Naive thymus-derived CD4-positive, alpha-beta T cell (primary cell): ENCODE data around the gene PLN. TPM values are rescaled to one million over a fixed set of nuclear protein-coding genes. Genes with fewer than 3 reads are reported as not detected.

Experiments used
- ATAC-seq: fragments of 150-1000 bp; cut with Tn5 transposase; 2 replicates; pipeline ENCODE4 v1.10.0; 2021; ENCODE audit warnings: mild to moderate bottlenecking, moderate library complexity
- CTCF ChIA-PET: fragments of 350-600 bp; sonication (Branson Sonifier 250); formaldehyde crosslinking; loops from one replicate; lab custom pipeline; 2021; ENCODE audit warnings: antibody characterized with exemption; lab: Charles Lee
- POLR2A ChIA-PET: fragments of 350-600 bp; sonication (Branson Sonifier 250); formaldehyde crosslinking; loops from one replicate; lab custom pipeline; 2021; ENCODE audit warnings: antibody characterized with exemption, inconsistent platforms; lab: Charles Lee
- DNase-seq, 9 donors: peaks; one replicate each; pipeline versions ENCODE4 v3.0.0 to v3.0.0-alpha.2; 2020 to 2022; ENCODE audit warnings: mixed read lengths in 1 of 9
- H3K27ac ChIP-seq: one replicate; pipeline ENCODE4 v1.7.0; 2013; ENCODE audit warnings: mild to moderate bottlenecking, low read depth, low read length, moderate library complexity
- H3K27me3 ChIP-seq, 2 donors: one replicate each; pipeline ENCODE4 v1.7.0; 2013; ENCODE audit warnings: low read length in 2 of 2, mild to moderate bottlenecking in 2 of 2, moderate library complexity in 2 of 2; ENCODE audit not compliant: control insufficient read depth in 2 of 2, insufficient read depth in 2 of 2
- H3K36me3 ChIP-seq, 3 experiments: 1 replicate in 2 of 3; 2 replicates in 1 of 3; pipeline ENCODE4 v1.7.0; 2013; ENCODE audit warnings: low read length in 3 of 3, mild to moderate bottlenecking in 3 of 3, moderate library complexity in 1 of 3; ENCODE audit not compliant: insufficient read depth in 3 of 3, control insufficient read depth in 2 of 3
- H3K4me1 ChIP-seq, 2 donors: one replicate each; pipeline ENCODE4 v1.7.0; 2013; ENCODE audit warnings: low read length in 2 of 2, mild to moderate bottlenecking in 2 of 2, moderate library complexity in 1 of 2; ENCODE audit not compliant: control insufficient read depth in 2 of 2, insufficient read depth in 2 of 2
- H3K4me3 ChIP-seq: 2 replicates; pipeline ENCODE4 v1.7.0; 2013; ENCODE audit warnings: mild to moderate bottlenecking, low read length
- H3K9me3 ChIP-seq, 3 experiments: 1 replicate in 2 of 3; 2 replicates in 1 of 3; pipeline ENCODE4 v1.7.0; 2013; ENCODE audit warnings: low read length in 3 of 3; ENCODE audit not compliant: control insufficient read depth in 2 of 3
- H3K27ac Mint-ChIP-seq, 9 donors: one replicate each; pipeline ENCODE4 v1.8.0; 2020 to 2022; ENCODE audit warnings: mixed read lengths in 9 of 9, mild to moderate bottlenecking in 8 of 9, moderate library complexity in 5 of 9, inconsistent platforms in 2 of 9
- H3K27me3 Mint-ChIP-seq, 5 donors: one replicate each; pipeline ENCODE4 v1.8.0; 2021 to 2022; ENCODE audit warnings: mixed read lengths in 5 of 5, mild to moderate bottlenecking in 1 of 5
- H3K36me3 Mint-ChIP-seq, 5 donors: one replicate each; pipeline ENCODE4 v1.8.0; 2020 to 2022; ENCODE audit warnings: mixed read lengths in 5 of 5, mild to moderate bottlenecking in 3 of 5, inconsistent platforms in 1 of 5
- H3K4me1 Mint-ChIP-seq, 7 donors: one replicate each; pipeline ENCODE4 v1.8.0; 2020 to 2022; ENCODE audit warnings: mixed read lengths in 7 of 7, mild to moderate bottlenecking in 3 of 7, inconsistent platforms in 1 of 7
- H3K4me3 Mint-ChIP-seq, 10 donors: one replicate each; pipeline ENCODE4 v1.8.0; 2020 to 2022; ENCODE audit warnings: mild to moderate bottlenecking in 10 of 10, mixed read lengths in 10 of 10, moderate library complexity in 6 of 10, inconsistent platforms in 2 of 10
- H3K9me3 Mint-ChIP-seq, 11 donors: one replicate each; pipeline ENCODE4 v1.8.0; 2020 to 2022; ENCODE audit warnings: mixed read lengths in 11 of 11, mild to moderate bottlenecking in 4 of 11, inconsistent platforms in 1 of 11, moderate library complexity in 1 of 11
- intact Hi-C, 2 donors: fragments of 100-400 bp; cut with micrococcal nuclease; formaldehyde crosslinking; loops; one replicate each; pipeline ENCODE4 v1.15.1; 2023
- polyA plus RNA-seq, 2 donors: library from polyadenylated mRNA; unstranded; fragments of 300-500 nt; fragmentation: Illumina TruSeq; gene quantifications; one replicate each; pipeline ENCODE4 v1.2.3, GENCODE V29; 2021
- total RNA-seq, 6 experiments: library from RNA in 5 of 6; stranded (reverse) in 5 of 6; gene quantifications; 1 replicate in 5 of 6; 2 replicates in 1 of 6; pipeline ENCODE4 v1.2.3 and lab custom pipeline; 2021 to 2026

Gene PLN
- total and polyA plus RNA-seq, 7 experiments from 2014 or later = 0.09 to 0.34 (median 0.20) TPM; not detected in 2

DNA sequence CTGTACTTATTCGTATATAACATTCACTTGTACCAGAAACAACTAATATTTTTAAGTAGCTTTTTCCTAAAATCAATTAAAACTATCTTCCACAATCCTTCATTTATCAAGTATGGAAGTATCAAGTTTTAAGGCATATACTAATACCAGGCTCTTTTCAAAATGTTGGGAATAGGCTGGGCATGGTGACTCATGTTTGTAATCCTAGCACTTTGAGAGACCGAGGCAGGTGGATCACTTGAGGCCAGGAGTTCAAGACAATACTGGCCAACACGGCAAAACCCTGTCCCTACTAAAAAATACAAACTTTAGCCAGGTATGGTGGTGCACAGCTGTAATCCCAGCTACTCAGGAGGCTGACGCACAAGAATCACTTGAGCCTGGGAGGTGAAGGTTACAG is 25.7 kb upstream of the PLN start:
- peaks cover 0 to 13% (median 3%) of the 10 kb centered on the region in 11 donors for H3K9me3 Mint-ChIP-seq
- no peak overlapping the region for H3K27ac Mint-ChIP-seq
- DNase-seq = no peak
- H3K4me1 ChIP-seq = no peaks in the 10 kb centered on the region
- H3K36me3 ChIP-seq = peaks cover 0 to 20% (median 11%) of the 10 kb centered on the region in 3 experiments
- intact Hi-C loops = loop anchor here in 1 of 2 donors (2.0 kb wide), 1 partner anchor 16 kb away; no protein-coding TSS in a partner anchor
- H3K27ac ChIP-seq = no peak overlapping the region
- POLR2A ChIA-PET = no interaction called here
- no peak for ATAC-seq
- no peaks in the 10 kb centered on the region for H3K27me3 ChIP-seq
- H3K4me3 ChIP-seq = no peak overlapping the region
- H3K27me3 Mint-ChIP-seq = no peaks in the 10 kb centered on the region
- CTCF ChIA-PET = no interaction called here
- H3K9me3 ChIP-seq = no peaks in the 10 kb centered on the region
- no peak overlapping the region for H3K4me3 Mint-ChIP-seq
- H3K4me1 Mint-ChIP-seq = peaks cover 17 to 55% (median 50%) of the 10 kb centered on the region in 7 donors
- peaks cover 4 to 75% (median 62%) of the 10 kb centered on the region in 5 donors for H3K36me3 Mint-ChIP-seq

DNA sequence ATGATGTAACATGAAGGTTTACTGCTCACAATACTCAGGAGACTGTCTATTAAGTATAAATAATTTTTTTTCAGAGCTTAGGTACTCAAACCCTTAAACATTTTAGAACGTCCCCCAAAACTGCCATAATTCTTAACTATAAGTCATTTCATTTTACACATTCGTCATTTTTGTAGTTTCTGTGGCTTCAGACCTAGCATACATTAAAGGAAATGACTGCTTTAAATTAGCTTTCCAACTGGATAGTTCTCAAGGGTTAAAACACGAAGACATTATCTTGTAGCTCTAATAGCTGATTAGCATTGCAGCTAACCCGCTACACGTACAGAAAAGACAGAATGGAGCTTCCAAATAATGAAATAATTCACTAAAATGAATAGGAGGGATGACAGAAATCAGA is 24.9 kb upstream of the PLN start:
- CTCF ChIA-PET = interaction anchor here (1.2 kb wide), 1 partner anchor 23 kb away, joined by 3 read pairs; no protein-coding TSS in a partner anchor
- no peak overlapping the region for H3K4me3 ChIP-seq
- no peak overlapping the region for H3K4me3 Mint-ChIP-seq

DNA sequence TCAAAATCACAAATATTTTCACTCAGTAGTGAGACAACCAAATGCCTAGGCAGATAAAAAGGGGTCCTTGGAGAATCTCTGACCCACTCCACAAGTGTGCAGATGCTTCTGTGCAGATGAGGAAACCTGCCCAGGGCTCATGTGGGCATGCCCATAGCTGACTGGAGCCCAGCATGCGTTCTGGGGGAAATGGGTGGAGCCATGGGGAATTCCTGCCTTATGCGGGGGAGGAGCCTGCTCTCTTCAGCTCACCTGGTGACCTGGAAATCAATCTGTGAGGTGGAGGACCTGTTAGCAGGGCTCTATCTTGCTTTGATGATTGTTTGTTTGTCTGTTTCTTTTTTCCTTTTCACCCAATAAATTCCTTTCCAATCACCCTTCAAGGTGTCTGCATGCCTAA is 23.4 kb upstream of the PLN start:
- no peak overlapping the region for H3K27ac ChIP-seq
- H3K27me3 ChIP-seq = no peaks in the 10 kb centered on the region
- DNase-seq = no peak
- H3K4me1 ChIP-seq = no peaks in the 10 kb centered on the region
- H3K36me3 ChIP-seq = peaks cover 0 to 17% (median 11%) of the 10 kb centered on the region in 3 experiments
- Mint-ChIP-seq H3K4me3 (no peak overlapping the region), H3K36me3 (peaks cover 0 to 56% (median 43%) of the 10 kb centered on the region in 5 donors), H3K9me3 (no peaks in the 10 kb centered on the region), H3K27ac (peak overlapping the region in 2 of 9 donors; percentile 38 to 71), H3K4me1 (peaks cover 17 to 58% (median 48%) of the 10 kb centered on the region in 7 donors), H3K27me3 (no peaks in the 10 kb centered on the region)
- peak; percentile 26 for ATAC-seq
- no peak overlapping the region for H3K4me3 ChIP-seq
- H3K9me3 ChIP-seq = no peaks in the 10 kb centered on the region
- intact Hi-C loops = no loop called here
- ChIA-PET CTCF (no interaction called here), POLR2A (no interaction called here)

More for the DNA sequence above, 24.9 kb upstream of the PLN start:
- Mint-ChIP-seq H3K27me3 (no peaks in the 10 kb centered on the region), H3K27ac (no peak overlapping the region), H3K9me3 (peaks cover 0 to 7% (median 2%) of the 10 kb centered on the region in 11 donors), H3K36me3 (peaks cover 4 to 67% (median 54%) of the 10 kb centered on the region in 5 donors), H3K4me1 (peaks cover 17 to 53% (median 48%) of the 10 kb centered on the region in 7 donors)
- no peaks in the 10 kb centered on the region for H3K4me1 ChIP-seq
- intact Hi-C loops = loop anchor here in 1 of 2 donors (2.0 kb wide), 1 partner anchor 16 kb away; no protein-coding TSS in a partner anchor
- H3K9me3 ChIP-seq = no peaks in the 10 kb centered on the region
- POLR2A ChIA-PET = no interaction called here
- no peak for DNase-seq
- H3K36me3 ChIP-seq = peaks cover 0 to 20% (median 11%) of the 10 kb centered on the region in 3 experiments
- no peak overlapping the region for H3K27ac ChIP-seq
- ATAC-seq = no peak
- H3K27me3 ChIP-seq = no peaks in the 10 kb centered on the region

DNA sequence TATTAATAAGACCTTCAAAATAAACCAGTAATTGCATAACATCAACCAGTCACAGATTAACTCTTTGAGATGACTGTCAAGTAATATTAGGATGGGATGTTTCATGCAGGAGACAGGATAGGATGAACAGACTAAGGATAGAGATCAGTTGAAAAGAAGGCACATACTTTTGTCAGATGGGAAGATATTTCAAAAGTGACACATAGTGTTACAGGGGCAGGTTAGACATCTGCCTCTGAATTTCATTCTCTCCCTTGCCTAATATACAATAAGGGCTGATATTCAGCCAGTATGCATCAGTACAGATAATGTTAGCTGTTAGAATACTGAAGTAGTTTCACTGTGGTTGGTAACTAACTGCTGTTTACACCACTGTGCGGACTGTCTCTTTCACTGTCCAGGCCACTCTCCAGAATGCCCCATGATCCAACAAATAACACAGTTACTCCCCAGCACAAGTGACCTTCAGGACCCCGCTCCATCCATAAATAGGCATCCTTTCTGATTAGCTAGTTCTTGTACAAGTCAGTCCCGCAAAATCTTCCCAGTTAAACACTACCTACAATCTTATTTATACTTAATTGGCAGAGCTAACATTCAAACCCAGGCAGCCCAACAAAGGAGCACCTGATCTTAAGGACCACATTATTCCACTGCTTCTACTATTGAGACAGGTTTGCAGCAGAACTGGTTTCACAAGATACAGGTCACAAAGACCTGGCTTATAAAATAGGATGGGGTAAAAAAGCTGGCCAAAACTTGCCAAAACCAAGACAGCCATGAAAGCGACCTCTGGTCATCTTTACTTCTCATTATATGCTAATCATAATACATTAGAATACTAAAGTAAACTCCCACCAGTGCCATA is 21.9 kb upstream of the PLN start:
- no peak for DNase-seq
- intact Hi-C loops = no loop called here
- no peak for ATAC-seq
- no peaks in the 10 kb centered on the region for H3K27me3 Mint-ChIP-seq
- H3K27ac Mint-ChIP-seq = peak overlapping the region in 3 of 9 donors; percentile 3 to 42 (median 14)
- H3K4me1 Mint-ChIP-seq = peaks cover 14 to 66% (median 53%) of the 10 kb centered on the region in 7 donors
- POLR2A ChIA-PET = no interaction called here
- H3K9me3 Mint-ChIP-seq = peaks cover 0 to 4% (median 0%) of the 10 kb centered on the region in 11 donors
- H3K36me3 ChIP-seq = peaks cover 0 to 17% (median 7%) of the 10 kb centered on the region in 3 experiments
- CTCF ChIA-PET = interaction anchor here (1.8 kb wide), 1 partner anchor 15 kb away, joined by 4 read pairs; no protein-coding TSS in a partner anchor
- no peak overlapping the region for H3K27ac ChIP-seq
- H3K4me3 Mint-ChIP-seq = peak overlapping the region in 1 of 10 donors; percentile 1
- peaks cover 0 to 57% (median 36%) of the 10 kb centered on the region in 5 donors for H3K36me3 Mint-ChIP-seq
- H3K27me3 ChIP-seq = no peaks in the 10 kb centered on the region
- H3K4me1 ChIP-seq = no peaks in the 10 kb centered on the region
- no peak overlapping the region for H3K4me3 ChIP-seq
- no peaks in the 10 kb centered on the region for H3K9me3 ChIP-seq

DNA sequence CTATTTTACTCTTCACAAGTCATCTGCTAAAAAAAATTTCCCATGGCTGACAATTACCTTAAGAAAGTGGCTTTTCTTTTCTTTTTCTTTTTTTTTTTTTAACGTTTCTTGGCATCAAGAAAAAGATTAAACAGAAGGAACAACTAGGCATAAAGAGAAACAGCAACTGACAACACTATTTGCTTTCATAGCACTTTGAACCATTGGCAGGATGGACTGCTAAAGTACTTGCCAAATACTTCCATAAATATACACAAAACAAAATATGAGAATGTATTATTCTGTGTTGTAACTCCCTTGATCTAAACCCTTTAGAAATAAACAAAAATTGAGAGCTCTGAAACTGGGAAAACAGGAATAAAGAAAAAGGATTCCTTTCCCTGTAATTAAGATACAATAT is 20.0 kb upstream of the PLN start:
- Histone ChIP-seq H3K27me3 (no peaks in the 10 kb centered on the region), H3K36me3 (peaks cover 0 to 9% (median 0%) of the 10 kb centered on the region in 3 experiments), H3K27ac (no peak overlapping the region), H3K4me3 (no peak overlapping the region), H3K9me3 (no peaks in the 10 kb centered on the region), H3K4me1 (no peaks in the 10 kb centered on the region)
- H3K4me3 Mint-ChIP-seq = no peak overlapping the region
- ATAC-seq (no peak), DNase-seq (no peak)
- intact Hi-C loops = loop anchor here in 1 of 2 donors (2.0 kb wide), 1 partner anchor 19 kb away; no protein-coding TSS in a partner anchor
- no peaks in the 10 kb centered on the region for H3K27me3 Mint-ChIP-seq
- H3K4me1 Mint-ChIP-seq = peaks cover 19 to 82% (median 72%) of the 10 kb centered on the region in 7 donors
- ChIA-PET POLR2A (no interaction called here), CTCF (no interaction called here)
- H3K9me3 Mint-ChIP-seq = peaks cover 0 to 9% (median 0%) of the 10 kb centered on the region in 11 donors
- peaks cover 6 to 60% (median 35%) of the 10 kb centered on the region in 5 donors for H3K36me3 Mint-ChIP-seq
- peak overlapping the region in 3 of 9 donors; percentile 36 to 79 (median 43) for H3K27ac Mint-ChIP-seq

DNA sequence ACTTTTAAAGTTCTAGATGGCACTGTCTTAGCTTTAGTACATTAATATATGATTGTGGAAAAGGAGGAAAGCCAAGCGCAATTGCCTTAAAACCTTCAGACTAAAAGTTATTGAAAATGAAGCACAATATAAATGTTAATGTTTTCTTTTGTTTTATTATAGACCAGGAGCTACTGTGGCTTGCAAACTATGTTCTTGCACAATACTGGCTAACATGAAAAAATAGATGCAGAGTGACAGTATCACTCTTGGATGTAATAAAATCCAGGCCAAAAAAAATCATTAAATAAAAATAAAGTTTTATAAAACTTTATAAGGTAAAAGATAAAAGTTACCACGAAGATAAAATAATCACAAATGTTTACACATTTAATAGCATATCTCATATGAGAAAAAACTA is 18.3 kb upstream of the PLN start:
- ChIA-PET CTCF (interaction anchor here (0.7 kb wide), 1 partner anchor 377 kb away, joined by 7 read pairs; no protein-coding TSS in a partner anchor), POLR2A (no interaction called here)
- ATAC-seq (no peak), DNase-seq (no peak)
- Mint-ChIP-seq H3K4me3 (no peak overlapping the region), H3K4me1 (peaks cover 13 to 85% (median 73%) of the 10 kb centered on the region in 7 donors), H3K36me3 (peaks cover 6 to 58% (median 33%) of the 10 kb centered on the region in 5 donors), H3K27ac (peak overlapping the region in 1 of 9 donors; percentile 11), H3K9me3 (peaks cover 0 to 12% (median 0%) of the 10 kb centered on the region in 11 donors), H3K27me3 (no peaks in the 10 kb centered on the region)
- Histone ChIP-seq H3K27ac (no peak overlapping the region), H3K9me3 (no peaks in the 10 kb centered on the region), H3K27me3 (no peaks in the 10 kb centered on the region), H3K4me1 (no peaks in the 10 kb centered on the region), H3K4me3 (no peak overlapping the region), H3K36me3 (peaks cover 0 to 4% (median 0%) of the 10 kb centered on the region in 3 experiments)
- intact Hi-C loops = loop anchor here in 1 of 2 donors (2.0 kb wide), 2 partner anchors 15 to 17 kb away; no protein-coding TSS in a partner anchor
